H1 (cell line): ENCODE results near the gene EME2. TPM values are rescaled to one million over a fixed set of nuclear protein-coding genes. Genes with fewer than 3 reads are reported as not detected.

Experiments
- CHD2 ChIP-seq: IDR thresholded peaks from 2 replicates; pipeline ENCODE4 v1.6.1; 2012; ENCODE audit warnings: low read length, improper control_type of control experiment
- GABPA ChIP-seq: IDR thresholded peaks from 2 replicates; pipeline ENCODE4 v1.6.1; 2011; ENCODE audit warnings: mild to moderate bottlenecking, low read length, moderate library complexity, borderline replicate concordance; ENCODE audit not compliant: insufficient read depth
- POLR2AphosphoS5 ChIP-seq: IDR thresholded peaks from 2 replicates; pipeline ENCODE4 v1.6.1; 2011; ENCODE audit warnings: low read depth, low read length
- polyA plus RNA-seq, 7 experiments: library from polyadenylated mRNA; depleted of rRNA in 3 of 7; stranded (reverse) in 5 of 7; unstranded in 2 of 7; fragments of >200 nt in 5 of 7; fragments of 200-250 nt in 2 of 7; gene quantifications; 1 replicate in 5 of 7; 2 replicates in 1 of 7; 4 replicates in 1 of 7; pipeline versions ENCODE4 v1.2.1 to v1.2.3, GENCODE V29; 2011 to 2013; ENCODE audit warnings: missing spikeins in 2 of 7, mixed read lengths in 2 of 7
- total RNA-seq: library from RNA; stranded (reverse); fragmentation: NEBNext Ultra II Directional; extraction: Animal tissue kit (Norgen Biotek cat#: 25700); gene quantifications from 2 replicates; pipeline ENCODE4 v1.2.1, GENCODE V29; 2021

The EME2 gene
- total and polyA plus RNA-seq, 2 of the 8 experiments (the other 6 are each of a cell fraction or from before 2014, with no cell fraction given) = 13.1 to 19.7 TPM

DNA sequence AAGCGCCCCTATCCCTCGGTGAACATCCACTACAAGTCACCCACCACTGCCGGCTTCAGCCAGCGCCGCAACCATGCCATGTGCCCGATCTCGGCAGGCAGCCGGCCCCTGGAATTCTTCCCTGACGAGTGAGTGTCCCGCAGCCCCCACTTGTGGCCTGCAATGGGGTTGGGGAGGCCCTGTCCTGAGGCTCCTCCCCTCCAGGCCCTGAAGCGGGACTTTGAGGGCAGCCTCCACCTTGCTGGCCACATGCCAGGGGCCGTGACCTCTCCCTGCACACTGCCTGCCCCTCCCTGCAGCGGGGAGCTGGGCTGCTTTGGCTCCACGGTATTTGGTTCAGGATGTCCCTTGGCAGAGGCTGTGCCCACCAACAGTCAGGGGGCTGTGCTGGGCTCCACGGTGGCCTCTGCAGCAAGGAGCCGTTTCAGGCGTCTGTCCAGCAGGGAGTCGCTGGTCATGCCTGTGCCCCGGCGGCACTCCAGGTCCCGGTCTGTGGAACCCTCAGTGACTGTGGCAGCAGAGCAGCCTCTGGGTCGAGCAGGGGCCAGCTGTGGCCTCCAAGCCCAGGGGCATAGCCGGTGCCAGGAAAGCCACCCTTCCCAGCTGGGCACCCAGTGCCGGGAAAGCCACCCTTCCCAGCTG lies 9.6 kb upstream of the EME2 start (continued):
- TF ChIP-seq CHD2 = no peak
- TF ChIP-seq POLR2AphosphoS5 = no peak
- no peak for TF ChIP-seq GABPA
